T-helper 2 cell treated with Interferon-gamma antibody and Interleukin-4, amounts not matched to agents 100 ng/mL and 5 ng/mL, for 36 hours (primary cell): ENCODE results near the gene MED12L. TPM values are rescaled to one million over a fixed set of nuclear protein-coding genes. Genes with fewer than 3 reads are reported as not detected.

ENCODE experiments used
- intact Hi-C: fragments of 100-400 bp; cut with micrococcal nuclease; formaldehyde crosslinking; loops from one replicate; pipeline ENCODE4 v1.15.1; 2023
- total RNA-seq: library from RNA; stranded (reverse); gene quantifications from 2 replicates; pipeline ENCODE4 v1.2.3, GENCODE V29; 2022

Gene MED12L
- total RNA-seq, 1 donor from 2014 or later, result 1.8 TPM

- intact Hi-C loops, result loop anchor here (2.0 kb wide), 1 partner anchor 47 kb away; no protein-coding TSS in a partner anchor
Measured at GRCh38 chr3:151133917-151134450, 48.5 kb downstream of the MED12L start.

DNA sequence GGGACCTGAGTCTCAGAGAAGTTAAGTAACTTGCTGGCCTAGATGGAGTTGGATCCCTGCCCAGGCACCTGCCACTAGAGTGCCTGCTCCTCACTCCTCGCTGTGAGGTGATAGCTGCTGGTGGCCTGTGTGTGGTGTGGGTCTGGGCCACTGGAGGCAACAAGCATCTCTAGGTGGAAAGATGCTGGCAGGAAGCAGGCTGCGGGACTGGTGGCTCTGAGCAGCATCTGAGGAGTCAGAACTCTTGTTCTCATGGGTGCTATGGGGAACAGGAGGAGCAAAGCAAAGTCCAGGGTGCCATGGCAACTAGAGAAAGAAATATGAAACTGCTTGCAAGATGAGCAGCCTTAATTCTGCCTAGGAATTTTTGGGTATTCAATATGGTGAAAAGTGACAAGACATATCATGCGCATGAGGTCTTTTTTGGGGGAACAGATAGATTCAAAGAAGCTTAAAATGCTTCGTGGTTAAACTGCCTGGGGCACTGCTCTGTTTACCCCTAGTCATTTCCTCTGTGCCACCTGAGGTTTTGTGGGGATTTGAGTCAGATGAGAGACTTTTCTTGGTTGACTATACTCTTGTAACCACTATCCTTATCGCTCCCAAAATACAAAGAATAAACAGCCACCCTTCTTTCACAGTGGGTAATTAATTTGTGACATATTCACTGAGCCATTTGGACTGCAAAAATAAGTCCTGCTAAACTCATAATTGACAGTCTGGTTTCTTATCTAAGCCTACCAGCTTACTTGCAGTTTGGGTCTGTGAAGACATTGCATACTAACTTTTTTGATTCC lies 50.3 kb downstream of the MED12L start:
- intact Hi-C loops, result loop anchor here (2.0 kb wide), 1 partner anchor 49 kb away; no protein-coding TSS in a partner anchor

DNA sequence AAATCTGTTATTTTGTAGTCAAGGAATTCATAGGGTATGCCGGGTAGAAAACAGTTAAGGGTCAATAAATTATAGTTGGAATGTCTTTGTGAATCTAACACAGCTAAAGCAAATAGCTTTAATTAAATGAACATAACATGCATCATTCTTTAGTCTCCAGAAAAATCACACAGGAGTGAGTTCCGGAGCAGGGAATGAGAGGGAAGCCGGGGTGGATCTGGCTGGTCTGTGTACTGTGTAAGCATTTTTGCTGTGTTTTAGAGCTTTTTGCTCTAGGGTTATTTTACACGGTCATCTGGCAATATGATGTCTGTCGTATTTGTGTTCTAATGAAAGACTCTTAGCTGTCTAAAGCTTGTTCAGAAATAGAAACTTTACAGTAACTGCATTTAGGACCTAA lies 57.5 kb downstream of the MED12L start:
- intact Hi-C loops, result no loop called here

DNA sequence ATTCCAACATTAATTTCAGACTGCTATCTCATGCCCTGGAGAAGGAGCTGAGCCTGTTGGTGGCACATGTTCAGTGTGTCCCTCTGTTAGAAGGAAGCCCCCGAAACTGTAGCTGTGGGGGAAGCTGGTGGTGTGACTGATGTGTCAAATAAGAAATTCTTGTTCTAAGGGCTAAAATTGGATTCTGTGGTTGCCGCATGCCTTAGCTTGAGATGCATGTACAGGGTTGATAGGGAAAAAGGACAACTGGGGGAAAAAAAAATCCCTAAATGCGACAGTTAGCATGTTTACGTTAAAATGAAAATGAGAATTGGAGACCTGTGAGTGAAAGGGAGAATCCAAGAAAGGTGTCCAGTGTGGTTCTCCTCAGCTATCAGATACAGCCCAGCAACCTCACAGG lies 58.6 kb downstream of the MED12L start:
- intact Hi-C loops, result no loop called here

GRCh38 chr3:151144760-151145159 lies 59.3 kb downstream of the MED12L start:
- intact Hi-C loops, result loop anchor here (5.0 kb wide), 2 partner anchors 77 to 357 kb away; no protein-coding TSS in a partner anchor

GRCh38 chr3:151145713-151146070 lies 60.2 kb downstream of the MED12L start:
- intact Hi-C loops, result loop anchor here (1.0 to 5.0 kb wide), 6 partner anchors 59 to 617 kb away; no protein-coding TSS in a partner anchor

DNA sequence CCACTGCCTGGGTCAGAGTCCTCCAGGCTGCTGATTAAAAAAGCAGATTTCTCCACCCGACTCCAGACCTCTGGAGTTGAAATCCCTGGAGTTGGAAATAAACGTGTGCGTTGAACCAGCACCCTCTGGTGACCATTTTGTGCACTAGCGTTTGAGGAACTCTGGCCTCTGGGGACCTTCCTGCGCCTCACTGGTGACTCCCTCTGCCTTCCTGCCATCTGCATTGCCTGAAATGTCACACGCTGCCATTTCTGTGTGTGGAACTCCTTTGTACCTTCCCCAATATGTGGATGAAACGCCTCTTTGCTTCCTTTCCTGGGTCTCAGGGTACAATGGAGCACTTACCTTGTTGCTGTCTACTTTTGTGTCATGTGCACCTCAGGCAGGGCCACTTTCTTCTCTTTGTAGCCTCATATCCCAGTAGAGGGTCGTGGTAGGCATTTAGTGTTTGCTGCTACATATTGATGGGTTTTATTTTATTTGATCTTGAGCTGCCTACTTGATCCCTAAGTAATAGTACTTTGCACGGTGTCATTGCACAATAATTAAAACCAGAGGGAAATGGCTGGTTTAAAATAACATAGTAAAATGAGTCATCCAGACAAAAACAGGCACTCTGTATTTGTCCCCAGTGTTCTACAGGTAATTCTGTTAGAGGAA lies 60.7 kb downstream of the MED12L start:
- intact Hi-C loops, result loop anchor here (1.0 to 5.0 kb wide), 6 partner anchors 60 to 618 kb away; no protein-coding TSS in a partner anchor

DNA sequence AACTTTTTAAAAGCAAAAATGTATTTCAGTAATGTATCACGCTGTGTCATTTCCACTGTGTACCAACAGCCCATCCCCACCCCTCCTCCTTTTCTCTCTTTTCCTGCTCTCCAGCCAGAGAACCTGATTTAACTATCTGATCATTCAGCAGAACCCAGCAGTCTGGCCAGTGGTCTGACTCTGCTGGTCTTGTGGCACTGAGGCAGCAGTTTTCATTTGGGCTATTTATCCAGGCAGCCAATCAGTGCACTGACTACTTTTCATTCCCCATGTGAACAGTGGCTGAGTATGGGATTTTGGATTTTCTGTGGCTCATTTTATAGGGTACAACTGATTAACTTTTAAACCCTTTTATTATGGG lies 61.2 kb downstream of the MED12L start:
- intact Hi-C loops, result loop anchor here (1.0 to 5.0 kb wide), 6 partner anchors 60 to 618 kb away; no protein-coding TSS in a partner anchor

- intact Hi-C loops, result loop anchor here (2.0 to 5.0 kb wide), 3 partner anchors 80 to 426 kb away; no protein-coding TSS in a partner anchor
Measured at GRCh38 chr3:151147299-151147698, 61.8 kb downstream of the MED12L start.

- intact Hi-C loops, result no loop called here
Measured at GRCh38 chr3:151152455-151153079, 67.1 kb downstream of the MED12L start.

DNA sequence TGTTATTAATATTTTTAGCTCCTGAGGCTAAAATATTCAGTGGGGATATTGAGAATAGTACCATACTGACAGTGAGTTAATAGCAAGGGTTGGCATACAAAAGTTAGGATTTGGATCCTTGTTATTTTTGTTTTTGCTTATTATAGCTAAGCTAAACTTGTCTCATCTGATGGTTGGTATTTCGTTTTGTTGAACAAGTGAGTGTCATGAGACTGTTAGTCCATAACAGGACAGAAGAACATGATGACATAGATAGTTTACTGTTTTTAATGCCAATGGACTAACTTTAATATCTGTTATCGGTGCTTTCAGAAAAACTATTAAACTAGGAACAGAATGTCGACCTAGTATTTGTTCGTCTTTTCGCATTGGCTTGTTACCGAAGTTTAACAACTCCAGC lies 69.1 kb downstream of the MED12L start:
- intact Hi-C loops, result no loop called here

DNA sequence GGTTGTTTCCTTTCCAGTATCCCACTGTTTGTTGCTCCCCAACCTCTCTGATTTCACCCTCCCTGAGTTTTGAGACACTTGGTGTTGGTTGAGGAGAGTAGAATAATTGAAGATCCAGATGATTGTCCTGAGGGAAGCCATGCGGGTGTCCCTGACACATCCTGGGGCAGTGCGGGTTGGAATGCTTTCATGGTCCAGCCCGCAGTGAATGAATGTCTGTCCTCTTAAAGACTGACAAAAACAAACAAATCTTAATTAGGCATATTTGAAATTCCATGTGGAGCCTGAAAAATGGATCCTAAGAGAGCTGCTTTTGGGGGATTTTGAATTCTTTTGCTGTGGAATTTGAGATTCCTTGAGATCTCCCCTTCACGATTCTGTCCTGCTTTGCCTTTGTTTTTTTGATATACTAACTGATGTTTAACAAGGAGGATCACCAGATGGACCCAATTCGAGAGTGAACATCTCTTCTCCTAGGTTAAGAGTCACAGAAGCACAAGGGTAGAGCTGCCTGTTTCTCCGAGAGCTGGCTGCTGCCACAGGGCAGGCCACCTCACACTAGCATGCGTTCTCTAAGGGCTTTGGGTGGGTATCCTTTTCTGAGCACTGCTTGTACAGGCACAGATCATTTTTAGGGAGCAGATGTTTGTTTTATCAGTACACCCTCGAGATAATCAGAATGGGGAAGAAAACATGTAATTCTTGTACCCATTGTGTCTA lies 70.1 kb downstream of the MED12L start:
- intact Hi-C loops, result loop anchor here (1.0 kb wide), 1 partner anchor 128 kb away; no protein-coding TSS in a partner anchor

- intact Hi-C loops, result loop anchor here (1.0 kb wide), 1 partner anchor 127 kb away; no protein-coding TSS in a partner anchor
Measured at GRCh38 chr3:151156618-151157216, 71.3 kb downstream of the MED12L start.

DNA sequence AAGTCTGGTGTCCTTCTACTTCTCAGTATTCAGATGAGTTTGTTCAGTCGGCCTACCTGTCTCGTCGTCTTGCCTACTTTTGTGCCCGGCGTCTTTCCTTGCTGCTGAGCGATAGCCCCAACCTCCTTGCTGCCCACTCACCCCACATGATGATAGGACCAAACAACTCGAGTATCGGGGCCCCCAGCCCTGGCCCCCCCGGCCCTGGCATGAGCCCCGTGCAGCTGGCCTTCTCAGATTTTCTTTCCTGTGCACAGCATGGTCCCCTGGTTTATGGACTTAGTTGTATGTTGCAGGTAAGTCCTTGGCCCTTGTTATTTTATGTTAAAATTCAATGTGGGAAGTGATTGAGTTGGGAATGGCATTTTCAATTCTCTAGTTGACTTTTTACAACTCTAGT lies 74.3 kb downstream of the MED12L start:
- intact Hi-C loops, result loop anchor here (10.0 kb wide), 1 partner anchor 275 kb away; no protein-coding TSS in a partner anchor

DNA sequence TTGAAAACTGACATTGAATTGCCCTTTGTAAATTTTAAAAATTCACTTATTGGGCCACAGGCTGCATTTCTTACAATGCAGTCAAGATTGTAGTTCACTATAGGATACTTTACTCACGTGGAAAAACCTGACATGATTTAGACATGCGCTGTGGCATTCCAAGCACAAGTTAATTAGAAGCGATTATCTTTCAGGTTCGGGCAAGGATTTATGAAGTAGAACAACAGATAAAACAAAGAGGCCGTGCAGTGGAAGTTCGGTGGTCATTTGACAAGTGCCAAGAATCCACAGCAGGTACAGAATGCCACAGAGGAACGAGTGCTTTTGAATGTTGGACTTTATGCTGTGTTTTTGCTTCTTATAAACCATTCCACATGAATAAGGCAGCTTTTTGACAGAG lies 79.8 kb downstream of the MED12L start:
- intact Hi-C loops, result loop anchor here (5.0 to 10.0 kb wide), 2 partner anchors 270 to 672 kb away; no protein-coding TSS in a partner anchor

DNA sequence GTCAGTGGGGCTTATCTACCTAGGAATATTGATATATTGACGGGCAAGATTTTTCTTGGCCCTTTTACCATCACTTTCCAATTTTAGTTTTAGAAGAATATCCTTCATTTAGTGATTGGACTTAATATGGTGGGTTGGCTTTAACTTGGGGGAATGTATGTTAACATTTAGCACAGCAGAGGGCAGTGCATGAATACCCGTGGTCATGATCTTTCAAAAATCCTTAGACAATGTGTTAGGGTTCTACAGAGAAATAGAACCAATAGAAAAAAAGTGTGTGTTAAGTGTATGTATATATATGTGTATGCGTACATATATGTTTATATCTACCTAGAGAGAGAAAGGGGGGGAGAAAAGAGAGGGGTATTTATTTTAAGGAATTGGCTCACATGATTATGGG lies 80.7 kb downstream of the MED12L start:
- intact Hi-C loops, result loop anchor here (5.0 to 10.0 kb wide), 2 partner anchors 269 to 671 kb away; no protein-coding TSS in a partner anchor

- intact Hi-C loops, result loop anchor here (1.0 to 10.0 kb wide), 5 partner anchors 59 to 669 kb away; no protein-coding TSS in a partner anchor
Measured at GRCh38 chr3:151168269-151169094, 83.0 kb downstream of the MED12L start.

DNA sequence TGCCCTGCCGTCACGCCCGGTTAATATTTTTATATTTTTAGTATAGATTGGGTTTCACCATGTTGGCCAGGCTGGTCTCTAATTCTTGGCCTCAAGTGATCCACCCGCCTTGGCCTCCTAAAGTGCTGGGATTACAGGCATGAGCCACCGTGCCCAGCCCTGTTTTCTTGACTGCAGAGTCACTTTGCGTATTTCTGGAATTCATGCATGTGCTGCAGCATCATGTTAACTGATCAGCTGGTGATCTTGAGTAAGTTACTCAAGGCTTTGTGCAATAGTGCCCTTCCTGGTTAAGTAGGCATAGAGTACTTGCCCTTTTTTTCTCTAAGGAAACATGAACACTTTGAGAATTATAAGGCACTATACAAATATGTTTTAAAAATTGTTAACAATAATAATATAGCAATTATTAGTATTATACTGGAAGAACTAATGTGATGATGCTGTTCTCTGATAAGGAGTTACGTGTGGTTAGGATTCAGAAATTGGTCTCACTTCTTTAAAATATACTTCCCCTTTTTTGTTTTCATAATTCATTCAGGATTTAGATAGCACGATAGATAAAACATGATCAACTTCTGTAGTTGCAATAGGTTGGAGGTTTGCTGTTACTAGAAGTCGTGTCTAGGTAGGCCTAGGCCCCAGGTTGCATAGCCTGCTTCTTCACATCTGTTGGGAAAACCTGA lies 83.9 kb downstream of the MED12L start:
- intact Hi-C loops, result loop anchor here (5.0 to 10.0 kb wide), 2 partner anchors 265 to 668 kb away; no protein-coding TSS in a partner anchor
